SK-N-MC (cell line): ENCODE measurements around the gene ADAM33.

Experiments used
- EZH2 ChIP-seq: fragments of 200-600 bp; sonication (generic); IDR thresholded peaks from one replicate; pipeline ENCODE4 v1.6.1; 2017; ENCODE audit warnings: antibody characterized with exemption
- POLR2AphosphoS5 ChIP-seq: IDR thresholded peaks from 2 replicates; pipeline ENCODE4 v1.6.1; 2012; ENCODE audit warnings: mild to moderate bottlenecking, low read depth, low read length, borderline replicate concordance

DNA sequence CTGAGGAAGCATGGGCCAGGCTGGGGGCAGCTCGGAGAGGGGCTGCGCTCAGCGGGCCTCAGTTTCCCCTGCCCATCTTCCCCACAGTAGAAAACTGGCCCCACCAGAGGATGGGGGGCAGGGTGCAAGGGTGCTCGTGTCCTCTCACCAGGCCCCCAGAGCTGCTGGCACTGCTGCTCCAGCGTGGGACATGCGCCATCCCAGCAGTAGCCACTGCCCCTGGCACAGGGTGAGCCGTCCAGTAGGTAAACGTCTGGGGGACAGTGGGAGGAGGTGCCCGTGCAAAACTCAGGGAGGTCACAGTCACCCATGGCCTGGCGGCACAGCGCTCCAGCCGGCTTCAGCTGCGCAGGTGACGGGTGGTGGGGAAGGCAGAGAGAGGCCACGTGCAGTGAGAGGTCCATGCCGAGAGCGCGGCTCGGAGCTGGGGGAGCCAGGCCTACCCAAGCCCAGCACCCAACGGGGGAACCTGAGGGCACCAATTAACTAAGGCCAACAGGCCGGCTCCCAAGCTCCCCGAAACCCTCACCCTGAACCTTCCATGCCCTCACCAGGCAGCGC, 9.7 kb downstream of the ADAM33 start:
- TF ChIP-seq EZH2 = no peak
- TF ChIP-seq POLR2AphosphoS5 = no peak
